Testis (tissue), 3 donors: ENCODE measurements around the gene HRH1. TPM values are rescaled to one million over a fixed set of nuclear protein-coding genes. Genes with fewer than 3 reads are reported as not detected.

ENCODE experiments used
- DNase-seq: peaks from one replicate; pipeline ENCODE4 v3.0.0-alpha.2; 2019
- H3K27ac ChIP-seq, 2 donors: fragments of 200-600 bp; sonication (generic); one replicate each; pipeline ENCODE4 v1.5.1; 2019
- H3K27me3 ChIP-seq: fragments of 200-600 bp; sonication (generic); one replicate; pipeline ENCODE4 v1.5.1; 2019
- H3K36me3 ChIP-seq: fragments of 200-600 bp; sonication (generic); one replicate; pipeline ENCODE4 v1.5.1; 2017; ENCODE audit warnings: low read depth; ENCODE audit errors: missing control alignments
- H3K4me1 ChIP-seq: fragments of 200-600 bp; sonication (generic); one replicate; pipeline ENCODE4 v1.5.1; 2019
- H3K4me3 ChIP-seq, 2 donors: fragments of 200-600 bp; sonication (generic); one replicate each; pipeline ENCODE4 v1.5.1; 2017 to 2019
- H3K9me3 ChIP-seq: fragments of 200-600 bp; sonication (generic); one replicate; pipeline ENCODE4 v1.5.1; 2017
- CTCF ChIP-seq, 3 experiments: fragments of 450-650 bp in 2 of 3; fragments of 200-600 bp in 1 of 3; sonication (generic) in 1 of 3; IDR thresholded peaks; one replicate each; pipeline ENCODE4 v1.5.1; 2016 to 2019; ENCODE audit warnings: antibody characterized with exemption in 3 of 3, mild to moderate bottlenecking in 2 of 3, moderate library complexity in 1 of 3
- POLR2A ChIP-seq: fragments of 450-650 bp; IDR thresholded peaks from one replicate; pipeline ENCODE4 v1.6.1; 2017; ENCODE audit warnings: antibody characterized with exemption, mild to moderate bottlenecking, moderate library complexity
- WGBS, 2 donors: methylation state at CpG; one replicate each; pipeline ENCODE4 v1.1.5; 2018; 5-methylcytosine and 5-hydroxymethylcytosine counted together
- intact Hi-C: fragments of 100-400 bp; cut with DNase I; formaldehyde crosslinking; loops from one replicate; pipeline ENCODE4 v1.15.1; 2023; ENCODE audit warnings: low total_unique reads
- polyA plus RNA-seq: library from polyadenylated mRNA; stranded (reverse); fragments of 350-450 nt; fragmentation: Illumina TruSeq; extraction: RNeasy Lipid Tissue Mini Kit (QIAGEN cat#74804); gene quantifications from one replicate; pipeline ENCODE4 v1.2.3, GENCODE V29; 2014; ENCODE audit warnings: low read depth, low replicate concordance; ENCODE audit not compliant: insufficient read depth
- total RNA-seq, 2 donors: library from RNA; depleted of rRNA; stranded (reverse); fragments of >200 nt; gene quantifications; one replicate each; pipeline ENCODE4 v1.2.3, GENCODE V29; 2016

HRH1 gene
- total and polyA plus RNA-seq, 3 donors from 2014 or later, result 1.6 to 3.2 (median 2.5) TPM

GRCh38 chr3:11117591-11117990, 36.7 kb upstream of the HRH1 start:
- Histone ChIP-seq H3K27me3 (no peaks in the 10 kb centered on the region), H3K4me3 (no peak overlapping the region), H3K36me3 (no peaks in the 10 kb centered on the region), H3K27ac (no peak overlapping the region), H3K9me3 (no peaks in the 10 kb centered on the region), H3K4me1 (no peaks in the 10 kb centered on the region)
- no peak for TF ChIP-seq POLR2A
- TF ChIP-seq CTCF (IDR thresholded peaks at IDR 0.05), result no peak
- WGBS, 2 donors, result 88 to 90% methylated on average over 10 of the region's 10 CpGs
- no peak for DNase-seq
- intact Hi-C loops, result no loop called here

- intact Hi-C loops, result no loop called here
- Histone ChIP-seq H3K4me3 (no peak overlapping the region), H3K36me3 (no peaks in the 10 kb centered on the region), H3K27ac (no peak overlapping the region), H3K4me1 (no peaks in the 10 kb centered on the region), H3K27me3 (no peaks in the 10 kb centered on the region), H3K9me3 (no peaks in the 10 kb centered on the region)
- 70 to 72% methylated on average over 7 to 8 of the region's 8 CpGs for WGBS, 2 donors
- TF ChIP-seq POLR2A (no peak), CTCF (IDR thresholded peaks at IDR 0.05) (no peak)
- no peak for DNase-seq
Measured at GRCh38 chr3:11118181-11118682, 36.1 kb upstream of the HRH1 start.

GRCh38 chr3:11120091-11120805, 34.0 kb upstream of the HRH1 start:
- TF ChIP-seq CTCF (IDR thresholded peaks at IDR 0.05) (no peak), POLR2A (no peak)
- no peaks in the 10 kb centered on the region for H3K9me3 ChIP-seq
- intact Hi-C loops, result no loop called here
- H3K4me3 ChIP-seq, result no peak overlapping the region
- DNase-seq, result no peak
- no peaks in the 10 kb centered on the region for H3K4me1 ChIP-seq
- WGBS, 2 donors, result 58 to 80% methylated on average over 8 to 10 of the region's 10 CpGs
- H3K36me3 ChIP-seq, result no peaks in the 10 kb centered on the region
- no peak overlapping the region for H3K27ac ChIP-seq
- H3K27me3 ChIP-seq, result no peaks in the 10 kb centered on the region

GRCh38 chr3:11126653-11127052, 27.6 kb upstream of the HRH1 start:
- H3K27me3 ChIP-seq, result no peaks in the 10 kb centered on the region
- H3K27ac ChIP-seq, result no peak overlapping the region
- intact Hi-C loops, result no loop called here
- WGBS, 2 donors, result 94% methylated on average over 10 of the region's 10 CpGs
- H3K36me3 ChIP-seq, result no peaks in the 10 kb centered on the region
- H3K4me1 ChIP-seq, result no peaks in the 10 kb centered on the region
- H3K4me3 ChIP-seq, result no peak overlapping the region
- DNase-seq, result no peak
- TF ChIP-seq CTCF (IDR thresholded peaks at IDR 0.05) (no peak), POLR2A (no peak)
- no peaks in the 10 kb centered on the region for H3K9me3 ChIP-seq
